Measurements from ENCODE around the gene POLR2F.

Gene POLR2F

GRCh38 chr22:37953437-37954179, at the start of gene POLR2F, which contains the start of gene C22orf23:
Gene POLR2F (plus strand): TSS chr22:37953699. CDS start chr22:37953788, 89 bp downstream.
Gene C22orf23 (minus strand): TSS chr22:37953601. CDS start chr22:37953149, 452 bp downstream.
- peak; percentile 93 for DNase-seq

GRCh38 chr22:37904572-37905533, 48.6 kb upstream of the POLR2F start:
- DNase-seq: no peak

GRCh38 chr22:37905534-37906363, 47.8 kb upstream of the POLR2F start, which contains the start of gene MICALL1:
Gene MICALL1 (plus strand): TSS chr22:37906297. CDS start chr22:37906423, 126 bp downstream.
- DNase-seq: peak; percentile 29

GRCh38 chr22:37906364-37907008, 47.0 kb upstream of the POLR2F start:
- DNase-seq: no peak

GRCh38 chr22:37907036-37907954, 46.2 kb upstream of the POLR2F start:
- no peak for DNase-seq

GRCh38 chr22:37909766-37910165, 43.7 kb upstream of the POLR2F start:
- DNase-seq: no peak

GRCh38 chr22:37910890-37911672, 42.4 kb upstream of the POLR2F start:
- no peak for DNase-seq

- no peak for DNase-seq
These were observed 41.8 kb upstream of the POLR2F start for GRCh38 chr22:37911697-37912096.

GRCh38 chr22:37912171-37912570, 41.3 kb upstream of the POLR2F start:
- no peak for DNase-seq

- no peak for DNase-seq
These were observed 40.2 kb upstream of the POLR2F start for GRCh38 chr22:37913233-37913721.

- DNase-seq: no peak
These were observed 37.2 kb upstream of the POLR2F start for GRCh38 chr22:37916311-37916710.

GRCh38 chr22:37917874-37918548, 35.5 kb upstream of the POLR2F start:
- no peak for DNase-seq

GRCh38 chr22:37918580-37919270, 34.8 kb upstream of the POLR2F start:
- no peak for DNase-seq

GRCh38 chr22:37920126-37920525, 33.4 kb upstream of the POLR2F start:
- DNase-seq: no peak

- no peak for DNase-seq
These were observed 31.3 kb upstream of the POLR2F start for GRCh38 chr22:37922191-37922590.

GRCh38 chr22:37923927-37924326, 29.6 kb upstream of the POLR2F start:
- DNase-seq: no peak

GRCh38 chr22:37924386-37925065, 29.0 kb upstream of the POLR2F start:
- DNase-seq: no peak

GRCh38 chr22:37925330-37925729, 28.2 kb upstream of the POLR2F start:
- no peak for DNase-seq

Data from NCI-H345 (cell line).